GM12872 (cell line): ENCODE measurements around the gene NEXN.

Experiments used
- TF ChIP-seq, protein P1 (sequence below): IDR thresholded peaks from 3 replicates; pipeline ENCODE4 v1.5.1; 2011; ENCODE audit warnings: low read depth, mild to moderate bottlenecking, low read length, moderate library complexity; ENCODE audit not compliant: insufficient read depth

NEXN gene

GRCh38 chr1:77888081-77888780, at the start of gene NEXN:
NEXN (plus strand) TSS chr1:77888624; CDS start chr1:77916107, 27,483 bp downstream.
- TF ChIP-seq, protein P1, sequence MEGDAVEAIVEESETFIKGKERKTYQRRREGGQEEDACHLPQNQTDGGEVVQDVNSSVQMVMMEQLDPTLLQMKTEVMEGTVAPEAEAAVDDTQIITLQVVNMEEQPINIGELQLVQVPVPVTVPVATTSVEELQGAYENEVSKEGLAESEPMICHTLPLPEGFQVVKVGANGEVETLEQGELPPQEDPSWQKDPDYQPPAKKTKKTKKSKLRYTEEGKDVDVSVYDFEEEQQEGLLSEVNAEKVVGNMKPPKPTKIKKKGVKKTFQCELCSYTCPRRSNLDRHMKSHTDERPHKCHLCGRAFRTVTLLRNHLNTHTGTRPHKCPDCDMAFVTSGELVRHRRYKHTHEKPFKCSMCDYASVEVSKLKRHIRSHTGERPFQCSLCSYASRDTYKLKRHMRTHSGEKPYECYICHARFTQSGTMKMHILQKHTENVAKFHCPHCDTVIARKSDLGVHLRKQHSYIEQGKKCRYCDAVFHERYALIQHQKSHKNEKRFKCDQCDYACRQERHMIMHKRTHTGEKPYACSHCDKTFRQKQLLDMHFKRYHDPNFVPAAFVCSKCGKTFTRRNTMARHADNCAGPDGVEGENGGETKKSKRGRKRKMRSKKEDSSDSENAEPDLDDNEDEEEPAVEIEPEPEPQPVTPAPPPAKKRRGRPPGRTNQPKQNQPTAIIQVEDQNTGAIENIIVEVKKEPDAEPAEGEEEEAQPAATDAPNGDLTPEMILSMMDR = 0 out of 3 replicates have a peak, but pooled peaks have one; percentile 1

DNA sequence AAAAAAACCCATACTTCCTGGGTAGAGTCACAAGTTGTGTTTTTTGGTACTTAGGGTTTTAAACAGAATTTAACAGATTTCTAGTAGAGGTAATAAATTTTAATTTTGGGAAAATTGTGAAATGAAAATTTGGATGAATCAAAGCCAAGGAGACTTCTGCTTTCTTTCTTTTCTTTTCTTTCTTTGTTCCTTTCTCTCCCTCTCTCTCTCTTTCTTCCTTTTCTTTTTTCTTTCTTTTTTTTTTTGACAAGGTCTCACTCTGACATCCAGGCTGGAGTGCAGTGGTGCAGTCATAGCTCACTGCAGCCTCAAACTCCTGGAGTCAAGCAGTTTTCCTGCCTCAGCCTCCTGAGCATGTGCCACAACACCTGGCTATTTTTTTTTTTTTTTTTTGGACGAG, 46.9 kb upstream of the NEXN start:
- TF ChIP-seq, protein P1 = no peak

GRCh38 chr1:77845951-77846350, 42.5 kb upstream of the NEXN start:
- TF ChIP-seq, protein P1 = no peak

GRCh38 chr1:77846966-77847365, 41.5 kb upstream of the NEXN start:
- TF ChIP-seq, protein P1 = no peak

DNA sequence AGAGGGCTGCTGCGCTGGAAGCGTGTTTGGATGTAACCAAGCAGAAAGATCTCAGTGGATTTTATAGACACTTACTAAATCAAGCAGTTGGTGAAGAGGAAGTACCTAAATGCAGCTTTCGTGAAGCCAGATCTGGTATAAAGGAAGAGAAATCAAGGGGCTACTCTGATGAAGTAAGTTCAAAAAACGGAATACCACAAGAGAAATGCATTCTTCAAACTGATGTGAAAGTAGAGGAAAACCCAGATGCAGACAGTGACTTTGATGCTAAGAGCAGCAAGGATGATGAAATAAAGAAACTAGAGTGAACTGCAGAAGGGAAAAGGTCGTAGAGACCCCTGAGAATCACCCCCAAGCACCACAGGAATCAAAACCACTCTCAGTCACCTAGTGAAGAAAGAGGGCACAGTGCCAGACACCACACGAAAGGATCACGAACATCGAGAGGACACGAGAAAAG, 40.8 kb upstream of the NEXN start:
- TF ChIP-seq, protein P1 = no peak

GRCh38 chr1:77850082-77850481, 38.3 kb upstream of the NEXN start:
- TF ChIP-seq, protein P1 = no peak

DNA sequence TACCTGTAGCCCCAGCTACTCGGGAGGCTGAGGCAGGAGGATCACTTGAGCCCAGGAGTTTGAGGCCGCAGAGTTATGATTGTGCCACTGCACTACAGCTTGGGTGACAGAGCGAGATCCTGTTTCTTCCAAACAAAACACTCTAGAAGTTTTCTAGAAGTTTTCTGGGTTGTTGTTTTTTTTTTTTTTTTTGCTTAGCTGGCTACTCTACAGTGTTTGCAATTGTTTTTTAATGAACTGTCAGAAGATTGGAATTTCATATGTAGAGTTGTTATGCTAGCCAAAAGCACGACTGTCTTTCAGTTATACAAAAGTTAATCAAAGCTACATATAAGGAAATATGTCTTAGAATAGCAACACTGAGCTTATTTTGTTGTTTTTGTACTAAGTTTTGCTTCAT, 30.9 kb upstream of the NEXN start:
- TF ChIP-seq, protein P1 = no peak
